ENCODE data around the gene TXNL4A.

DNA sequence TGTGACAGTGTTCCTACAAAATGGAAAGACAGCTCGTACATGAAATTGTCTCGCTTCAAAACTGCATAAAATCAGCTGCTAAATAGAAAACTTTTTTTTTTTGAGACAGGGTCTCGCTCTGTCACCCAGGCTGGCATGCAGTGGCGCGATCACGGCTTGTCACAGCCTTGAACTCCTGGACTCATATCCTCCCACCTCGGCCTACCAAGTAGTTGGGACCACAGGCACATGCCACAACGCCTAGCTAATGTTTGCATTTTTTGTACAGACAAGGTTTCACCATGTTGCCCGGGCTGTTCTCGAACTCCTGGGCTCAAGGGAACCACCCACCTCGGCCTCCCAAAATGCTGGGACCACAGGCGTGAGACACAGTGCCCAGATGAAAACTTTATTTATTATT is 3.2 kb downstream of the TXNL4A start:
- TF ChIP-seq, protein P1, sequence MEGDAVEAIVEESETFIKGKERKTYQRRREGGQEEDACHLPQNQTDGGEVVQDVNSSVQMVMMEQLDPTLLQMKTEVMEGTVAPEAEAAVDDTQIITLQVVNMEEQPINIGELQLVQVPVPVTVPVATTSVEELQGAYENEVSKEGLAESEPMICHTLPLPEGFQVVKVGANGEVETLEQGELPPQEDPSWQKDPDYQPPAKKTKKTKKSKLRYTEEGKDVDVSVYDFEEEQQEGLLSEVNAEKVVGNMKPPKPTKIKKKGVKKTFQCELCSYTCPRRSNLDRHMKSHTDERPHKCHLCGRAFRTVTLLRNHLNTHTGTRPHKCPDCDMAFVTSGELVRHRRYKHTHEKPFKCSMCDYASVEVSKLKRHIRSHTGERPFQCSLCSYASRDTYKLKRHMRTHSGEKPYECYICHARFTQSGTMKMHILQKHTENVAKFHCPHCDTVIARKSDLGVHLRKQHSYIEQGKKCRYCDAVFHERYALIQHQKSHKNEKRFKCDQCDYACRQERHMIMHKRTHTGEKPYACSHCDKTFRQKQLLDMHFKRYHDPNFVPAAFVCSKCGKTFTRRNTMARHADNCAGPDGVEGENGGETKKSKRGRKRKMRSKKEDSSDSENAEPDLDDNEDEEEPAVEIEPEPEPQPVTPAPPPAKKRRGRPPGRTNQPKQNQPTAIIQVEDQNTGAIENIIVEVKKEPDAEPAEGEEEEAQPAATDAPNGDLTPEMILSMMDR (IDR thresholded peaks at IDR 0.05; ENCODE audit: poor library complexity), result no peak
- TF ChIP-seq EZH2 (IDR thresholded peaks at IDR 0.05; ENCODE audit: borderline replicate concordance), result no peak
- TF ChIP-seq EZH2phosphoT487 (IDR thresholded peaks at IDR 0.05; ENCODE audit: low read depth, severe bottlenecking, unreplicated experiment), result no peak

Measured in hepatocyte (in vitro differentiated cells).